Nephron (organoid): ENCODE data around the gene GNB1L.

ENCODE experiments used
- H3K27ac Mint-ChIP-seq, 3 experiments: 2 replicates each; pipeline ENCODE4 v1.8.0; 2020; ENCODE audit warnings: mixed read lengths in 3 of 3, mild to moderate bottlenecking in 2 of 3, moderate library complexity in 1 of 3
- H3K27me3 Mint-ChIP-seq: 2 replicates; pipeline ENCODE4 v1.8.0; 2021; ENCODE audit warnings: low read depth, mild to moderate bottlenecking, moderate library complexity, mixed read lengths
- H3K36me3 Mint-ChIP-seq: 2 replicates; pipeline ENCODE4 v1.8.0; 2020; ENCODE audit warnings: low read depth, mixed read lengths
- H3K4me1 Mint-ChIP-seq: 2 replicates; pipeline ENCODE4 v1.8.0; 2020; ENCODE audit warnings: mixed read lengths
- H3K4me3 Mint-ChIP-seq, 3 experiments: 2 replicates each; pipeline ENCODE4 v1.8.0; 2020; ENCODE audit warnings: mild to moderate bottlenecking in 3 of 3, mixed read lengths in 3 of 3, moderate library complexity in 2 of 3
- H3K9me3 Mint-ChIP-seq: 2 replicates; pipeline ENCODE4 v1.8.0; 2020; ENCODE audit warnings: mixed read lengths
- CTCF ChIP-seq, 3 experiments: fragments of 200-600 bp; sonication (generic); IDR thresholded peaks; one replicate each; pipeline ENCODE4 v1.5.0; 2021; ENCODE audit warnings: antibody characterized with exemption in 3 of 3; ENCODE audit not compliant: unreplicated experiment in 3 of 3

Gene GNB1L

GRCh38 chr22:19862619-19863246 lies 8.1 kb upstream of the GNB1L start:
- H3K4me3 Mint-ChIP-seq = no peak overlapping the region
- no peaks in the 10 kb centered on the region for H3K4me1 Mint-ChIP-seq
- no peak for TF ChIP-seq CTCF (IDR thresholded peaks at IDR 0.05; ENCODE audit: unreplicated experiment in 3 of 3)
- no peaks in the 10 kb centered on the region for H3K36me3 Mint-ChIP-seq
- H3K9me3 Mint-ChIP-seq = no peaks in the 10 kb centered on the region
- H3K27me3 Mint-ChIP-seq = no peaks in the 10 kb centered on the region
- peak overlapping the region in 2 of 3 experiments; percentile 51 to 65 for H3K27ac Mint-ChIP-seq

GRCh38 chr22:19859861-19860510 lies 5.3 kb upstream of the GNB1L start:
- Mint-ChIP-seq H3K9me3 (no peaks in the 10 kb centered on the region), H3K4me3 (no peak overlapping the region), H3K27ac (no peak overlapping the region), H3K36me3 (no peaks in the 10 kb centered on the region), H3K4me1 (peaks cover 7% of the 10 kb centered on the region), H3K27me3 (no peaks in the 10 kb centered on the region)
- TF ChIP-seq CTCF (IDR thresholded peaks at IDR 0.05; ENCODE audit: unreplicated experiment in 3 of 3) = no peak

GRCh38 chr22:19857382-19857781 lies 2.7 kb upstream of the GNB1L start:
- H3K36me3 Mint-ChIP-seq = peaks cover 7% of the 10 kb centered on the region
- H3K9me3 Mint-ChIP-seq = no peaks in the 10 kb centered on the region
- no peaks in the 10 kb centered on the region for H3K27me3 Mint-ChIP-seq
- H3K27ac Mint-ChIP-seq = peak overlapping the region in 2 of 3 experiments; percentile 37 to 74
- peak overlapping the region; percentile 31 to 76 (median 47) for H3K4me3 Mint-ChIP-seq
- no peak for TF ChIP-seq CTCF (IDR thresholded peaks at IDR 0.05; ENCODE audit: unreplicated experiment in 3 of 3)
- peaks cover 25% of the 10 kb centered on the region for H3K4me1 Mint-ChIP-seq

- H3K36me3 Mint-ChIP-seq = peaks cover 13% of the 10 kb centered on the region
- H3K27ac Mint-ChIP-seq = peak overlapping the region; percentile 92 to 95 (median 93)
- no peaks in the 10 kb centered on the region for H3K27me3 Mint-ChIP-seq
- peaks cover 31% of the 10 kb centered on the region for H3K4me1 Mint-ChIP-seq
- peak overlapping the region; percentile 94 to 98 (median 98) for H3K4me3 Mint-ChIP-seq
- no peak for TF ChIP-seq CTCF (IDR thresholded peaks at IDR 0.05; ENCODE audit: unreplicated experiment in 3 of 3)
- H3K9me3 Mint-ChIP-seq = no peaks in the 10 kb centered on the region
Observed at GRCh38 chr22:19855504-19856409, 1.1 kb upstream of the GNB1L start.

GRCh38 chr22:19853879-19854777 lies 546 bp downstream of the GNB1L start:
- H3K4me1 Mint-ChIP-seq = peaks cover 43% of the 10 kb centered on the region
- peak overlapping the region; percentile 92 to 95 (median 93) for H3K27ac Mint-ChIP-seq
- H3K4me3 Mint-ChIP-seq = peak overlapping the region; percentile 94 to 98 (median 98)
- TF ChIP-seq CTCF (IDR thresholded peaks at IDR 0.05; ENCODE audit: unreplicated experiment in 3 of 3) = no peak
- H3K9me3 Mint-ChIP-seq = no peaks in the 10 kb centered on the region
- no peaks in the 10 kb centered on the region for H3K27me3 Mint-ChIP-seq
- H3K36me3 Mint-ChIP-seq = peaks cover 25% of the 10 kb centered on the region
